Endothelial cell of umbilical vein (primary cell): ENCODE data around the gene SMARCD1. TPM values are rescaled to one million over a fixed set of nuclear protein-coding genes. Genes with fewer than 3 reads are reported as not detected.

Experiments
- BruUV-seq: library from RNA; stranded (reverse); fragments of 400-500 nt; replicated peaks from 2 replicates; lab custom pipeline; 2021; lab: Mats Ljungman, UMichigan
- CTCF ChIA-PET: fragments of 300-600, 350-600 bp; sonication (Branson Sonifier 250); formaldehyde crosslinking; loops from one replicate; lab custom pipeline; 2021; ENCODE audit warnings: antibody characterized with exemption, inconsistent platforms; lab: Charles Lee
- POLR2A ChIA-PET: fragments of 300-600, 350-600 bp; sonication (Branson Sonifier 250); formaldehyde crosslinking; loops from one replicate; lab custom pipeline; 2021; ENCODE audit warnings: antibody characterized with exemption, inconsistent platforms; lab: Charles Lee
- DNase-seq: peaks from one replicate; pipeline ENCODE4 v3.0.0-alpha.2; 2011; ENCODE audit warnings: low read depth, low spot score
- FAIRE-seq: peaks from 2 replicates; lab custom pipeline; 2011; peaks lifted over from hg19 to GRCh38; lab: Jason Lieb, UNC
- H2AFZ ChIP-seq: 2 replicates; pipeline ENCODE4 v1.6.0; 2012; ENCODE audit warnings: low read depth, low read length, control low read depth, inconsistent platforms
- H3K27ac ChIP-seq: 2 replicates; pipeline ENCODE4 v1.5.1; 2011; ENCODE audit warnings: low read depth, mild to moderate bottlenecking, control low read depth, low read length, moderate library complexity; ENCODE audit not compliant: insufficient read depth
- H3K27me3 ChIP-seq, 2 experiments: 2 replicates each; pipeline versions ENCODE4 v1.6.0 to v1.6.1; 2011; ENCODE audit warnings: low read length in 2 of 2, mixed read lengths in 1 of 2; ENCODE audit not compliant: control insufficient read depth in 2 of 2, insufficient read depth in 2 of 2
- H3K36me3 ChIP-seq, 2 experiments: 2 replicates in 1 of 2; 3 replicates in 1 of 2; pipeline ENCODE4 v1.5.1; 2011; ENCODE audit warnings: low read length in 2 of 2, mild to moderate bottlenecking in 1 of 2, moderate library complexity in 1 of 2; ENCODE audit not compliant: control insufficient read depth in 2 of 2, insufficient read depth in 2 of 2; ENCODE audit errors: extremely low read depth in 1 of 2
- H3K4me1 ChIP-seq: 3 replicates; pipeline ENCODE4 v1.5.1; 2011; ENCODE audit warnings: mild to moderate bottlenecking, low read length; ENCODE audit not compliant: control insufficient read depth, insufficient read depth; ENCODE audit errors: extremely low read depth
- H3K4me2 ChIP-seq: 2 replicates; pipeline ENCODE4 v1.6.1; 2011; ENCODE audit warnings: low read length, control low read depth, mixed read lengths; ENCODE audit not compliant: insufficient read depth
- H3K4me3 ChIP-seq, 3 experiments: fragments of 200-600 bp in 1 of 3; sonication (generic), shearing (Covaris generic) in 1 of 3; replicated peaks in 1 of 3; 2 replicates each; pipeline ENCODE4 v1.5.1; 2011 to 2016; ENCODE audit warnings: control low read depth in 3 of 3, low read length in 3 of 3, mild to moderate bottlenecking in 2 of 3, inconsistent platforms in 1 of 3, low read depth in 1 of 3, moderate library complexity in 1 of 3; ENCODE audit not compliant: insufficient read depth in 1 of 3
- H3K79me2 ChIP-seq: 2 replicates; pipeline ENCODE4 v1.6.0; 2012; ENCODE audit warnings: low read length, inconsistent platforms; ENCODE audit not compliant: control insufficient read depth, insufficient read depth
- H3K9ac ChIP-seq: replicated peaks from 2 replicates; pipeline ENCODE3; 2011; ENCODE audit warnings: low read length, control low read depth; ENCODE audit not compliant: insufficient read depth; ENCODE audit errors: extremely low read depth
- H3K9me1 ChIP-seq: replicated peaks from 3 replicates; pipeline ENCODE4 v1.6.0; 2011; ENCODE audit warnings: mild to moderate bottlenecking, low read length; ENCODE audit not compliant: control insufficient read depth, insufficient read depth; ENCODE audit errors: extremely low read depth
- H3K9me3 ChIP-seq: replicated peaks from 2 replicates; pipeline ENCODE4 v1.5.1; 2012; ENCODE audit warnings: low read length, inconsistent platforms; ENCODE audit not compliant: control insufficient read depth, insufficient read depth
- H4K20me1 ChIP-seq: replicated peaks from 2 replicates; pipeline ENCODE3; 2011; ENCODE audit warnings: mild to moderate bottlenecking, low read length; ENCODE audit not compliant: control insufficient read depth, insufficient read depth; ENCODE audit errors: extremely low read depth
- CTCF ChIP-seq, 2 donors: IDR thresholded peaks; 1 replicate in 1 of 2; 2 replicates in 1 of 2; pipeline ENCODE4 v1.5.1; 2011; ENCODE audit warnings: low read length in 2 of 2, mild to moderate bottlenecking in 2 of 2, moderate library complexity in 2 of 2, control low read depth in 1 of 2, inconsistent platforms in 1 of 2, low read depth in 1 of 2; ENCODE audit not compliant: insufficient read depth in 1 of 2; ENCODE audit errors: extremely low read depth in 1 of 2
- EZH2 ChIP-seq: IDR thresholded peaks from 2 replicates; pipeline ENCODE4 v1.6.1; 2012; ENCODE audit warnings: borderline replicate concordance, low read depth, mild to moderate bottlenecking, moderate library complexity, low read length, inconsistent platforms; ENCODE audit not compliant: severe bottlenecking
- FOS ChIP-seq: IDR thresholded peaks from 2 replicates; pipeline ENCODE4 v1.6.1; 2011; ENCODE audit warnings: mild to moderate bottlenecking, low read length, moderate library complexity, borderline replicate concordance; ENCODE audit not compliant: insufficient read depth
- GATA2 ChIP-seq: IDR thresholded peaks from 2 replicates; pipeline ENCODE4 v1.7.0; 2011; ENCODE audit warnings: low read depth, mild to moderate bottlenecking, moderate library complexity, mixed read lengths, low read length; ENCODE audit not compliant: insufficient read length, insufficient read depth
- JUN ChIP-seq: IDR thresholded peaks from 2 replicates; pipeline ENCODE4 v1.6.1; 2011; ENCODE audit warnings: borderline replicate concordance, low read depth; ENCODE audit not compliant: insufficient read length, insufficient read depth
- MAX ChIP-seq: IDR thresholded peaks from 2 replicates; pipeline ENCODE4 v1.6.1; 2011; ENCODE audit not compliant: insufficient read depth, insufficient read length
- MYC ChIP-seq: IDR thresholded peaks from one replicate; pipeline ENCODE4 v1.6.1; 2011; ENCODE audit warnings: mild to moderate bottlenecking, low read depth, low read length
- POLR2A ChIP-seq: IDR thresholded peaks from 2 replicates; pipeline ENCODE4 v1.6.1; 2012; ENCODE audit warnings: low read depth, mild to moderate bottlenecking, control low read depth, low read length
- POLR2AphosphoS5 ChIP-seq: IDR thresholded peaks from 2 replicates; pipeline ENCODE4 v1.6.1; 2012; ENCODE audit warnings: low read depth, mild to moderate bottlenecking, control low read depth, low read length, moderate library complexity; ENCODE audit not compliant: insufficient read depth
- dilution Hi-C: fragments of 300-500 bp; cut with MboI; formaldehyde crosslinking; loops from one replicate; pipeline ENCODE4 v1.15.0; 2019; ENCODE audit warnings: low sequenced_read_pairs; ENCODE audit not compliant: extremely low pct_ligation_motif_present
- intact Hi-C: fragments of 100-400 bp; cut with micrococcal nuclease; formaldehyde crosslinking; loops from one replicate; pipeline ENCODE4 v1.10.0; 2022
- polyA plus RNA-seq, 4 experiments: library from polyadenylated mRNA; depleted of rRNA in 3 of 4; stranded (reverse) in 3 of 4; unstranded in 1 of 4; fragments of >200 nt; gene quantifications; 2 replicates each; pipeline versions ENCODE4 v1.2.1 to v1.2.3, GENCODE V29; 2011 to 2012; ENCODE audit warnings: missing spikeins in 1 of 4
- total RNA-seq: library from RNA; stranded (reverse); gene quantifications from 2 replicates; pipeline ENCODE4 v1.2.3, GENCODE V29; 2021

SMARCD1 gene
- total and polyA plus RNA-seq, 2 donors (not counting 3 experiments of a cell fraction or from before 2014, with no cell fraction given) = 86.6 to 94.2 TPM

DNA sequence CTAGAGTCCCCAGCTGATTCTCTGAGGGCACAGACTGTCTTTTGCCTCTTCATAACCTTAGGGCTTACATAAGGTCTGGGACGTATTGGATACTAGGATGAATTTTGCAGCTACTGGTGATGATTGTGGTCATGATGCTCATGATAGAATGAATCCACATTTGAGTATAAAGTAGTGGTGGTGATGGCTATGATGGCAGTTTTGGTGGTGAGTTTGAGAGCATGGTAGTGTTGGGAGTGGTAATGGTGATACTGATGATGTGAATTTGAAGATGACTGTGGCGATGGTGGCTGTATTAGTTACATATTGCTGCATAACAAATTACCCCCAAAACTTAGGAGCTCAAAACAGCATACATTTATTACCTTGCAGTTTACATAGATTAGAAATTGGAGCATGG is 41.8 kb upstream of the SMARCD1 start:
- CTCF ChIA-PET = interaction anchor here (0.6 to 3.4 kb wide), 3 partner anchors 10 to 26 kb away, joined by 3 to 15 read pairs (median 5); no protein-coding TSS in a partner anchor
- H3K4me1 ChIP-seq = no peaks in the 10 kb centered on the region
- FAIRE-seq = no peak

GRCh38 chr12:50043854-50044253 is 41.3 kb upstream of the SMARCD1 start:
- POLR2A ChIA-PET = no interaction called here
- H3K27me3 ChIP-seq = peaks cover 7 to 10% of the 10 kb centered on the region in 2 experiments
- H4K20me1 ChIP-seq = no peaks in the 10 kb centered on the region
- intact Hi-C loops (no loop called here), dilution Hi-C loops (no loop called here)
- H3K9ac ChIP-seq = no peak overlapping the region
- no peak for TF ChIP-seq MYC
- no peak for TF ChIP-seq JUN
- TF ChIP-seq FOS = no peak
- no peak for TF ChIP-seq EZH2
- TF ChIP-seq CTCF (IDR thresholded peaks at IDR 0.05; ENCODE audit: extremely low read depth in 1 of 2, insufficient read depth in 1 of 2, low read depth in 1 of 2, low read length in 2 of 2) = no peak
- no peak for TF ChIP-seq POLR2AphosphoS5
- no peak for TF ChIP-seq MAX
- TF ChIP-seq GATA2 = no peak
- no peak for TF ChIP-seq POLR2A
- H3K9me1 ChIP-seq = no peaks in the 10 kb centered on the region
- BruUV-seq = no TSS peak
- no peaks in the 10 kb centered on the region for H3K79me2 ChIP-seq
- no peak for DNase-seq
- no peaks in the 10 kb centered on the region for H3K4me1 ChIP-seq
- FAIRE-seq = peak; percentile 40
- CTCF ChIA-PET = interaction anchor here (1.1 to 3.4 kb wide), 3 partner anchors 12 to 132 kb away, joined by 3 to 15 read pairs (median 5); no protein-coding TSS in a partner anchor
- H3K27ac ChIP-seq = no peak overlapping the region
- H3K9me3 ChIP-seq = no peaks in the 10 kb centered on the region
- no peak overlapping the region for H3K4me2 ChIP-seq
- no peaks in the 10 kb centered on the region for H3K36me3 ChIP-seq
- no peak overlapping the region for H3K4me3 ChIP-seq
- H2AFZ ChIP-seq = no peak overlapping the region

More for the DNA sequence above, 41.8 kb upstream of the SMARCD1 start:
- dilution Hi-C loops (no loop called here), intact Hi-C loops (no loop called here)
- no peak for TF ChIP-seq GATA2
- no peak for TF ChIP-seq CTCF (IDR thresholded peaks at IDR 0.05; ENCODE audit: extremely low read depth in 1 of 2, insufficient read depth in 1 of 2, low read depth in 1 of 2, low read length in 2 of 2)
- POLR2A ChIA-PET = no interaction called here
- no peak for DNase-seq
- no peaks in the 10 kb centered on the region for H3K9me3 ChIP-seq
- H3K79me2 ChIP-seq = no peaks in the 10 kb centered on the region
- no peak overlapping the region for H3K4me2 ChIP-seq
- H3K9ac ChIP-seq = no peak overlapping the region
- H4K20me1 ChIP-seq = no peaks in the 10 kb centered on the region
- no TSS peak for BruUV-seq
- no peak overlapping the region for H3K27ac ChIP-seq
- no peak overlapping the region for H2AFZ ChIP-seq
- no peak overlapping the region for H3K4me3 ChIP-seq
- H3K36me3 ChIP-seq = no peaks in the 10 kb centered on the region
- H3K9me1 ChIP-seq = no peaks in the 10 kb centered on the region
- peaks cover 7 to 10% of the 10 kb centered on the region in 2 experiments for H3K27me3 ChIP-seq
